Memory B cell (primary cell): ENCODE measurements around the gene SCMH1.

Experiments
- ATAC-seq: fragments of 150-1000 bp; cut with Tn5 transposase; 2 replicates; pipeline ENCODE4 v1.10.0; 2021; ENCODE audit warnings: low read depth, mild to moderate bottlenecking, moderate library complexity
- DNase-seq, 2 donors: peaks; one replicate each; pipeline ENCODE4 v3.0.0; 2022; ENCODE audit warnings: low spot score in 2 of 2
- H3K27ac Mint-ChIP-seq: one replicate; pipeline ENCODE4 v1.8.0; 2022; ENCODE audit warnings: mild to moderate bottlenecking, moderate library complexity, mixed read lengths
- H3K27me3 Mint-ChIP-seq: one replicate; pipeline ENCODE4 v1.8.0; 2022; ENCODE audit warnings: mixed read lengths
- H3K36me3 Mint-ChIP-seq: one replicate; pipeline ENCODE4 v1.8.0; 2022; ENCODE audit warnings: mild to moderate bottlenecking, mixed read lengths
- H3K4me1 Mint-ChIP-seq: one replicate; pipeline ENCODE4 v1.8.0; 2022; ENCODE audit warnings: mixed read lengths
- H3K4me3 Mint-ChIP-seq: one replicate; pipeline ENCODE4 v1.8.0; 2022; ENCODE audit warnings: mild to moderate bottlenecking, moderate library complexity, mixed read lengths
- H3K9me3 Mint-ChIP-seq: one replicate; pipeline ENCODE4 v1.8.0; 2022; ENCODE audit warnings: mixed read lengths

SCMH1 gene

DNA sequence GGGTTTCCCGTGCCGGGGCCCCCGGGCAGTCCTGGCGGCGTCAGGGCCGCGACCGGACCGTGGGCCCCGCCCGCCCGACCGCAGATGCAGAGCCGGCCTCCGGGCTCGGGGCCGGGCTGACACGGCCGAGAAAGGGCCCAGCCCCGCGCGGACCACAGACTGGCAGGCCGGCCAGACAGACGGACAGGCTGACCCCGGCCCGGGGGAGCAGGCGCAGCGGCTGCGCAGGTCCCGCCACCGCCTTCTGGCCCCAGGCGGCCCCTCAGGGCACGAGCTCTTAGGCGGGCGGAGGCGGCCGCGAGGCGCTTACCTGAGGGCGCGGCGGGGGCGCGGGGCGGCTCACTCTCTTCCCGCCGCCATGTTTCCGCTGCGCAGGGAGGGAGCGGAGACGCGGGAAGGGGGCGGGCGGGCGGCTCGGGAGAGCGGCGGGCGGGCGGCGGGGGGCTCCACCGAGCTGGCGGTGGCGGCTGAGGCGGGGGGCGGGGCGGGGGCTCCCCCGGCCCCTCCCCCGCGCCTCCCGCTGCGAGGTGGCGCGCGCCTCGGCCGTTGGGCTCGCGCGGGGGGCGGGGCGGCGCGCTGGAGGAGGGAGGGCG lies at the start of gene SCMH1:
TSS of gene SCMH1 (minus strand) at position 558 of the 593 bp plus-strand sequence. CDS start 56,173 bp downstream, outside the sequence.
- Mint-ChIP-seq H3K27me3 (peaks cover 2% of the 10 kb centered on the region), H3K4me3 (peak within 1 kb of the TSS; percentile 88), H3K27ac (peak within 1 kb of the TSS; percentile 94), H3K9me3 (no peaks in the 10 kb centered on the region), H3K4me1 (peaks cover 4% of the 10 kb centered on the region), H3K36me3 (peaks cover 2% of the 10 kb centered on the region)
- ATAC-seq (peak; percentile 69), DNase-seq (peak; percentile 34 to 57)

DNA sequence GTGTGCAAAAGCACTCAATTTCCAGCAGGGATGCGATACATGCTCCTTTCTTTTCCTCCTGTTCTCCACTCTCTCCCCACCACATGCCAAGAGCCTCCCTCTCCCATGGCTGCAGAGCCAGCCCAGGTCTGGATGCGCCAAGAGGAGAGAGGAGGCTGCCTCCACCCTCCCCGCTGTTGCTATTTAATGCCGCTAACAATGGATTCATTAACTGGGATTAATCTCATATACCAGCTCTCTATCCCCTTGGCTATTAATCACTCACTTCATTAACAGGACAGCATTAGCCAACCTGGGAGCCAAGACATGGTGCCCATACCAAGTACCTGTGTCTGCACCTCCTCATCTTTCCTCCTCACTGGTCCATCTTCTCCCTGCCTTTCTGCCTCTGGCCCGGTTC lies 49.1 kb upstream of the SCMH1 start:
- Mint-ChIP-seq H3K27ac (no peak overlapping the region), H3K36me3 (no peaks in the 10 kb centered on the region), H3K4me3 (no peak overlapping the region), H3K27me3 (peaks cover 31% of the 10 kb centered on the region), H3K4me1 (no peaks in the 10 kb centered on the region), H3K9me3 (no peaks in the 10 kb centered on the region)
- ATAC-seq (no peak), DNase-seq (no peak)

DNA sequence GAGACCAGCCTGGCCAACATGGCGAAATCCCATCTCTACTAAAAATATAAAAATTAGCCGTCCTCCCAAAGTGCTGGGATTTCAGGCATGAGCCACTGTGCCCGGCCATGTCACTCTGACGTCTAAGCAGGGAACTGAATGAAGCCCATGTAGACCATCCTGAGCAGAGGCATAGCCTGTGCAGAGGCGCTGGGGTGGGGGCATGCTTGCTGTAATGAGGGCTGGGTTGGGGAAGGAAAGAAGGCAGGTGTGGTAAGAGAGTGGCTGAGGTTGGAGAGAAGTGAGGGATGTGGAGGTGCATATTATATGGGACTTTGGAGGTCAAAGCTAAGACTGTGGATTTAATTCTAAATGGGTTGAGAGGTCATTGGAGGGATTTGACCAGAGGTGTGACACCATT lies 47.1 kb upstream of the SCMH1 start:
- no peak for DNase-seq
- Mint-ChIP-seq H3K4me1 (no peaks in the 10 kb centered on the region), H3K9me3 (no peaks in the 10 kb centered on the region), H3K27ac (no peak overlapping the region), H3K4me3 (no peak overlapping the region), H3K36me3 (no peaks in the 10 kb centered on the region), H3K27me3 (peaks cover 36% of the 10 kb centered on the region)
- no peak for ATAC-seq

DNA sequence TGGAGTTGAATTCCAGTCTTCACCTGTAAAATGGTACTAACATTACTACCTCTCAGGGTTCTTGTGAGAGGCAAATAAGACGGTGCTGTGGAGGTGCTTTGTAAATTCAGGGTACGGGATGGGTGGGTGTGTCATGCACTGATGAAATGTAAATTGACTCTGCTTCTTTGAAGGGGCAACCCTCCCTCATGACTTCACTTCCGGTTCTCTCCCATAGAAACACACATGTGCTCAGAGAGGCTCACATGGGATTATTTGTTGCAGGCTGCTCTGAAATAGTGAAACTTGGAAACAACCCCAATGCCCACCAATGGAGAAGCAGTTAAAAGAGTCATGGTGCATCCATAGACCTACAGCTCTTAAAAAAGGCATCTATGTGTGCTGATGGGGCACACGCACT lies 44.9 kb upstream of the SCMH1 start:
- peaks cover 44% of the 10 kb centered on the region for H3K27me3 Mint-ChIP-seq
- no peaks in the 10 kb centered on the region for H3K9me3 Mint-ChIP-seq
- no peak for ATAC-seq
- H3K4me1 Mint-ChIP-seq: no peaks in the 10 kb centered on the region
- no peaks in the 10 kb centered on the region for H3K36me3 Mint-ChIP-seq
- no peak overlapping the region for H3K4me3 Mint-ChIP-seq
- DNase-seq: no peak
- H3K27ac Mint-ChIP-seq: no peak overlapping the region

DNA sequence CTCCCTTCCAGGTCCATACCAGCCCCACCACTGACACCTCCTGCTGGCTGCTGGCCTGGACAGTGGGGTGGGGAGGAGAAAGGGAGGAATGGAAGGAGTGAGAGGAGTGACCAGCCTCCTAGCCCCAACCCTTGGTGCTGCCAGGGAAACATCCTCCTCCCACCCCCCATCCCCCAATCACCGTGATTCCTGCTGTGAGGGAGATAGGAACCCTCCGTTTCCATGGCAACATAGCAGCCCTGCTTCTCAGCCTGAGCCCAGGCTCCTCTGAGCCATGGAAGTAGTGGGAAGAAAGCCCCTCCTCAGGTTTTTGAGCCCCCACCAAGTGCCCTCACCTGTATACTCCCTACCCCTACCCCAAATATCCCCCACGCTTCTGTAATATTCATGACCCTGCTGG lies 44.4 kb upstream of the SCMH1 start:
- H3K27me3 Mint-ChIP-seq: peaks cover 44% of the 10 kb centered on the region
- H3K27ac Mint-ChIP-seq: no peak overlapping the region
- ATAC-seq: no peak
- H3K4me3 Mint-ChIP-seq: no peak overlapping the region
- no peaks in the 10 kb centered on the region for H3K36me3 Mint-ChIP-seq
- H3K4me1 Mint-ChIP-seq: no peaks in the 10 kb centered on the region
- H3K9me3 Mint-ChIP-seq: no peaks in the 10 kb centered on the region
- DNase-seq: no peak

DNA sequence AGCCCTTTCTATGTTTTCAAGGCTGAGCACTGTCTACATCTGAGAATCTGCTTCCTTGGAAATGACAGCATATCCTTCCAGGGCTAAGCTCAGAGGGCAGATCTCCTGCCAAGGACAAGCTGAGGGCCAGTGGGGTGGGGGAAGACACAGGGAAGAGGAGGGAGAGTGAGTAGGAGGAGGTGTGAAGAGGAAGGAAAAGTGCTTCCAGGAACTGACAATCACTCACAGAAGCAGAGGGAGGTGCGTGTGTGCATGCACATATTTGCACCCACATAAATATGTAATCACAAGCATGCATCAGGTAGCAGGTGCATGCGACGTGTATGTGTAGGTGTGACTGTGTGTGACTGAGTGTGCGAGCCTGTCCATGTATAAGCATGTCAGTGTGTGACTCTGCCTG lies 43.7 kb upstream of the SCMH1 start:
- Mint-ChIP-seq H3K4me3 (no peak overlapping the region), H3K36me3 (no peaks in the 10 kb centered on the region), H3K27ac (no peak overlapping the region), H3K9me3 (no peaks in the 10 kb centered on the region), H3K27me3 (peaks cover 42% of the 10 kb centered on the region), H3K4me1 (no peaks in the 10 kb centered on the region)
- ATAC-seq (no peak), DNase-seq (no peak)

DNA sequence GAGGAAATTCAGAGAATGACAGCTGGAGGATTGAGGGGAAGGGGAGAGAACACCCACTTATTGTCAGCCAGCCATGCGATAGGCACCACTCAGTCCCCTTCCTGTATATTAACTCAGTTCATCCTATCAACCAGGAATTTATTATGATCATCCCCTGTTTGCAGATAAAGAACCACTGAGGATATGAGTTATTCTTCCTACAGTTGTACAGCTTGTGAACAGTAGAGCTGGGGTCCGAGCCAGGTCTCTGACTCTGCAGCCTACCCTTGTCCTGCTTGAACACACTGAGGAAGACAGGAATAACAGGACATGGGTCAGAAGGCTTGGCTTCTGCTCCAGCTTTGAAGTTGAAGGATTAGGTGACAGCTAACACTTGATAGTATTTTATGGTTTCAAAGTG lies 42.0 kb upstream of the SCMH1 start:
- no peaks in the 10 kb centered on the region for H3K36me3 Mint-ChIP-seq
- no peaks in the 10 kb centered on the region for H3K4me1 Mint-ChIP-seq
- H3K27me3 Mint-ChIP-seq: peaks cover 33% of the 10 kb centered on the region
- DNase-seq (no peak), ATAC-seq (no peak)
- no peak overlapping the region for H3K27ac Mint-ChIP-seq
- no peak overlapping the region for H3K4me3 Mint-ChIP-seq
- no peaks in the 10 kb centered on the region for H3K9me3 Mint-ChIP-seq

DNA sequence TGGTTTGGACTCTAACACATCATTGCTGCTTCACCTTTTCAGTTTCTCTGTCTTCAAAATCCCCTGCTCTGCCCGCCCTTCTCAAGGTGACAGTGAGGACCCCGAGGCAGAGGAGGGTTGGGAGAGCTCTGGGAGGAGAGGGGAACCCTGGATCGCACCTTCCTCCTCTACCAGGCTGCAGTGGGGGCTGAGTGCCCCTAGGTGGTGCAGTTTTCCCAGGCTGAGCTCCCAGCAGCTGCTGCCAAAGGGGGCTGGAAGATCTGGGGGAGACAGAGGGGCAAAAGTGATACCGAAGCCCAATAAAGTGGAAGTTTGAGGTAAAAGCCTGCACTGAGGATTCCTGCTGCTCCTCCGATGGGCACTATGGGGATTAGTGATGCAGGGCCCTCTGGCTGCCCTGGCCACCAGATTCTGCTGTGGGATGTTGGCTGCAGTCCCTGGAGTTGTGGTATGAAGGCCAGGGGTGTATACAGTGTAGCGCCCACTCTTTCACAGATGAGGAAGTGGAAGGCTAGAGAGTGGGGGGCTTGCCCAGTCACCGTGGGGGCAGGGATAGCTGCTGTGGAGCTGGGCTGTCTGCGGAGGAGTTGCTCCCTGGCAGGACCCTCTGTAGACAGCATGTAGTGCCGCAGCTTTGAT lies 40.7 kb upstream of the SCMH1 start:
- Mint-ChIP-seq H3K27me3 (peaks cover 37% of the 10 kb centered on the region), H3K27ac (no peak overlapping the region), H3K4me1 (no peaks in the 10 kb centered on the region), H3K9me3 (no peaks in the 10 kb centered on the region), H3K36me3 (no peaks in the 10 kb centered on the region), H3K4me3 (no peak overlapping the region)
- DNase-seq (peak; percentile 18 to 30), ATAC-seq (peak; percentile 51)

DNA sequence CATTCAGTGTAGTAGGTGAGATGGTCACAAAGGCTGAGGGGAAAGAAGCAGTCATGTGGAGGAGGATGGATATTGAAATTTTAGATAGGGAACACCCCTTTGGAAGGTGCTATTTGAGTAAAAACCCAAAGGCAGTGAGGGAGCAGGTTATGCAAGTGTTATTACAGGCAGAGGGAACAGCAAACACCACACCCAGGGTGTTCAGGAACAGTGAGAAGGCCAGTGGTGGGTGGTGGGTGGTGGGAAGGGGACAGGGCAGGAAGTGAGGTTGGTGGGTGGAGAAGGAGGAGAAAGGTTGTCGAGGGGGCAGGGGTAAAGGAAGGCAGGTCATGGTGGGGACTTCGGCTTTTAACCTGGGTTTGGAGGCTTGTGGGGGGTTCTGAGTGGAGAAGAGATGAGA lies 39.2 kb upstream of the SCMH1 start:
- no peak for ATAC-seq
- Mint-ChIP-seq H3K36me3 (no peaks in the 10 kb centered on the region), H3K27me3 (peaks cover 34% of the 10 kb centered on the region), H3K9me3 (no peaks in the 10 kb centered on the region), H3K27ac (no peak overlapping the region), H3K4me3 (no peak overlapping the region), H3K4me1 (no peaks in the 10 kb centered on the region)
- DNase-seq: no peak

DNA sequence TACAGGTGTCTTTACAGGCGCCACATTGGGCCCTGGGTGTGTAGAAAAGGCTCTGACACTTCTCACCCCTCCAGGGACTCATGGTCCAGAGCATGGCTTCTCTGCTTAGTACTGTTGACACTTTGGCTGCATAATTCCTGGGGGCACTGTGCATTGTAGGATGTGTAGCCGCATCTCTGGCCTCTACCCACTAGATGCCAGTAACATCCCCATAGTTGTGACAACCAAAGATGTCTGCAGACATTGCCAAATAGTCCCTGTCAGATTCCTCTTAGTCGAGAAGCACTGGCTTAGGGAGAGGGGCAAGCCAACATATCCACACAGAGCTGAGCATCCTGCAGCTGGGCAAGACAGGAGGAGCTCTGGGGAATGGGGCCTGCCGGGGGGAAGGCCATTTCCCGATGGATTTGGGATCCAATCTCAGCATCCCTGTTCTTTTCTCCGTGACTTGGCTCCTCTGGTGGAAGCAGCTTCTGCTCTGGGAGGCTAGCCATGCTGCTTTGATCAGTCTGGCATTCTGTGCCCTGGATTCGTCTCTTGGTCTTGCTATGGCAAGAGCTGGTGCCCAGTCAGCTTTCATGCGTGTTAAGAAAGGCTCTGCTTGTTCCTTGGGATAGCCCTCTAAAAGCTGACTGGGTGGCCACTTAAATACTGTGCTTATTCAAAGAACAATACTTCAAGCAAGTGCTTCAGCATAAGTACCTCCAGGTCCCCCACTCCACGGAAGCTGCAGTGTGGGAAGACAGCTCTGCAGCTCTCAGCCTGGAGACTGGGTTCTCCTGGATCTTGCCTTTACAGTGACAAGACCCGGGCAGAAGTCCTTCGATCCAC lies 38.3 kb upstream of the SCMH1 start:
- no peak overlapping the region for H3K4me3 Mint-ChIP-seq
- H3K27me3 Mint-ChIP-seq: peaks cover 30% of the 10 kb centered on the region
- no peaks in the 10 kb centered on the region for H3K4me1 Mint-ChIP-seq
- no peaks in the 10 kb centered on the region for H3K9me3 Mint-ChIP-seq
- no peaks in the 10 kb centered on the region for H3K36me3 Mint-ChIP-seq
- H3K27ac Mint-ChIP-seq: no peak overlapping the region
- ATAC-seq (no peak), DNase-seq (no peak)

DNA sequence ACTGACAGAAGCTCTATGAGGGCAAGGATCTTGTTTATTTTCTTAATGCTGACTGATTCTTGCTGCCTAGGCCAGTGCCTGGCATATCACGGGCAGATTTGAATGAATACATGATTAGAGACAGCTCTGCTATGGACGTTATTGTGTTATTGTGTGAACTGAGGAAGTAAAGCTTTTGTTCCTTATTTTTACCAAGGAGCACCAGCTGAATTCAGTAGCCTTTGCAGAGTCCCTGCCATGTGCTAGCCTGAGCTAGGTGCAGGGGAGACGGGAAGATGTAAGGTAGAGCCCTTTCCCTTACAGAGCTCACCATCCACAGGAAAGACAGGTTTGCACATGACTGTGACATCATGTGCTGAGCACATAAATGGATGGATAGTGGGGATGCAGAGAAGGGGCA lies 36.0 kb upstream of the SCMH1 start:
- DNase-seq (no peak), ATAC-seq (no peak)
- no peaks in the 10 kb centered on the region for H3K9me3 Mint-ChIP-seq
- no peaks in the 10 kb centered on the region for H3K36me3 Mint-ChIP-seq
- peaks cover 27% of the 10 kb centered on the region for H3K27me3 Mint-ChIP-seq
- H3K4me1 Mint-ChIP-seq: no peaks in the 10 kb centered on the region
- no peak overlapping the region for H3K4me3 Mint-ChIP-seq
- no peak overlapping the region for H3K27ac Mint-ChIP-seq

DNA sequence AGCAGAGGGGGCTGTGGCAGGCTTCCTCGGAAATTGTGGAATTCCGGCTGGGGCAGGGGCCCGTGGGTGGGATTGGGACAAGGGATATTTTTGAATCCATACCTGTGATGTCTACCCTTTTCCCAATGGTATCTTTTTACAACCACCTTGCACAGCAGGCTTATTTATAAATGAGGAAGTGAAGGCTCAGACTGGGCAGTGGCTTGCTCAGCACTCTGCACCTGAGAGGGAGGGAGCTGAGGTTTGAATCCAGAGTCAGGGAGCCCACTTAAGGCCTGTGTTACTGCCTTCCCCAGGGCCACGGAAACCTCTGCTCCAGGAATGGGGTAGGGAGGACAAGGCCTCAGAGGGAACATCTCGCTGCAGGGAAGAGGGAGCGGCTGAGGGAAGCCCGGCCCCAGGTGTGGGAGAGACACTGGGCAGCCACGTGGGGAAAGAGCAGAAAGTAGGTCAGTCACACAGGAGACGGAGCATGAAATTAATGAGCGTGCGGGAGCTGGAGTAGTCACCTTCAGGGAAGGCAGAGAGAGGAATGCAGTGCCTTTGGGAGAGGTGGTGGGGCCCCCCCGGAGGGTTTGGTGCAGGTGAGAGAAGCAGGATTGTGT lies 35.4 kb upstream of the SCMH1 start:
- H3K4me1 Mint-ChIP-seq: no peaks in the 10 kb centered on the region
- H3K4me3 Mint-ChIP-seq: no peak overlapping the region
- ATAC-seq (peak; percentile 34), DNase-seq (no peak)
- H3K9me3 Mint-ChIP-seq: no peaks in the 10 kb centered on the region
- no peaks in the 10 kb centered on the region for H3K36me3 Mint-ChIP-seq
- peaks cover 22% of the 10 kb centered on the region for H3K27me3 Mint-ChIP-seq
- H3K27ac Mint-ChIP-seq: no peak overlapping the region

DNA sequence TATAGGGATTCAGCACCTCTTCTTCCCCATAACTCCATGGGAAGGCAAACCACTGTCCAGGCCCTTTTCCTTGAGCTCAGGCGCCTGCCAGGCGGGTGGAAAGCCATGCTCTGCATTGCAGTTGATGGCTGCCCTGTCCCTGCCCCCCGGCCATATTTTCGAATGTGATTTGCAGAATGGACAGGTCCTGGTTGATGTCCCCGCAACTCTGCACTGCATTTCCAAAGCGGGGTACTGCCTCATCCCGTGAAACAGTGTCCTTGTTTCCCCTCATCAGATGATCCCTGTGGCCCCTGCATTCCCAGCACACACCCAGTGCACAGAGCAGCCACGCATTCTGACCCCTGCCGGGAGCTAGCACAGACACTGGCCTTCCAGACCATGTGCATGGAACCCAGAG lies 33.7 kb upstream of the SCMH1 start:
- no peaks in the 10 kb centered on the region for H3K36me3 Mint-ChIP-seq

More for the DNA sequence above, 33.7 kb upstream of the SCMH1 start:
- Mint-ChIP-seq H3K27ac (no peak overlapping the region), H3K4me1 (no peaks in the 10 kb centered on the region), H3K4me3 (no peak overlapping the region), H3K27me3 (peaks cover 20% of the 10 kb centered on the region), H3K9me3 (no peaks in the 10 kb centered on the region)
- no peak for ATAC-seq
- no peak for DNase-seq
